ENCODE results near the gene PPP2R2D.

PPP2R2D gene

DNA sequence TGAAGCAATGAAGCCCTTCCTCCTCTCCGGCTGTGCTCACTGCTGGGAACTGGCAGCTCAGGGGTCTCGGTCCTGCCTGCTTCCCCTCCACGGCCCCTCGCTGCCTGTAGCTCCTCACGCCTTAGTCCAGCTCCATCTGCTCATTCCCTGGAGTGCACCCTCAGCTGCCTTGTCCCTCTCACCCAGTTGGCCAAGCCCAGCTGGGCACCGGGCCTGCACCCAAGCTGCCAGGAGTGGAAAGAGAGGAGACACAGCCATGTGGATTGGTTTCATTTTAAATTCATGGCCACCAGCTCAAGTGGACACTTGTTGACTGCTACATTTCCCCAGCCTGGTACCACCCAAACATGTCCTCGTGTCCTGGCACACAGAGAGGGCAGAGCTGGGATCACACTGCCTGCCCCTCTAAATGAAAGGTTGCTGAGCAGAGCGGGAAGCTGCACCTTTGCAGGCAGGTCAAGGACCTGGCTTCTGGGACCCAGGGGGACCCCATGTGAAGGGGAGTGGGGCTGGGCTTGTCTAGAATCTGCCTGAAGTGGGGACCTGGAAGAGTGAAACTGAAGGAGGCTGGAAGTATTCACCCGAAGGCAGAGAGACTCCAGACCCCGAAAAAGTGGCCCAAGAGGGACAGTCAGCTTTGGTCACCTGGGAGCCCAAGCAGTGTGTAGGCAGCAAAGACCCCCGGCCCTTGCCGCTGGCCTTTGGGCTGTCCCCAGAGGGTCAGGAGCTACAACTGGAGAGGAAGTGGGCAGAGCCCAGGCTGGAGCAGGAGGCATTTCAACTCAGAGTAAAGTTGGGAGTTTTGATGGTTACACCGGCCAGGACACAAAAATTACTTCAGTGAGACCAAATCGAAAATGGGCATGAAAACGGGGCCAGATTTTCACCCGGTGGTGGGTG is 95.9 kb downstream of the PPP2R2D start:
- FAIRE-seq (no peak), DNase-seq (ENCODE audit: low spot score) (no peak)

DNA sequence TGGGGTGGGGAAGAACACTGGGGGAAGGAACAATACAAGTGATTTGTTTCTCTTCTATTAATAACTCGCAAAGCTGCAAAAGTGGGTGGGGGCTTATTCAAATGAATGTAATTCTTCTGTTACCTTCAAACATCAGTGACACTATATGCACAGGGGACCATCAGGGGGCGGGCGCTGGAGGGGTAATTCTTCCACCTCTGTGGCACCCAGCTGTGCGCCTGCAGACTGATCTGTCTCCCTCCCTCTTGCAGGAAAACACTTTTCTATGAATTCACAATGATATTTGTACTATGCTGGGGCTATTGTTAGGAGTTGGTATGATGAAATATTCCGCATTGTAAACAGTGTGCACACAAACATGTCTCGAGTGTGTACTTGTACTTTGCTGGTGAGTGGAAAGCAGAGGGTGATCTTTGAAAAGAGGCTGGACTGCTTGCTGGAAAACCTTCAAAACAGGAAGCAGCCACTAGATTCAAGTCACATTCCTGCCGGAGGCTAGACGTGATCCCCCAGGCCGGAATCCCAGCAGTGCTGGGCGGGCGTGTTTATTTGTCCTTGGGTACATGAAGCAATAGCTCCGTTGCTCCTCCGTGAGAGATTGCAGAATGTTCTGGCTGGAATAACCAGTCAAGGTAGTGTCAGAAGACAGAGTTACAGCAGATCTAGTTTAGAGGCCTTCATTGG is 96.7 kb downstream of the PPP2R2D start:
- FAIRE-seq (no peak), DNase-seq (ENCODE audit: low spot score) (no peak)

DNA sequence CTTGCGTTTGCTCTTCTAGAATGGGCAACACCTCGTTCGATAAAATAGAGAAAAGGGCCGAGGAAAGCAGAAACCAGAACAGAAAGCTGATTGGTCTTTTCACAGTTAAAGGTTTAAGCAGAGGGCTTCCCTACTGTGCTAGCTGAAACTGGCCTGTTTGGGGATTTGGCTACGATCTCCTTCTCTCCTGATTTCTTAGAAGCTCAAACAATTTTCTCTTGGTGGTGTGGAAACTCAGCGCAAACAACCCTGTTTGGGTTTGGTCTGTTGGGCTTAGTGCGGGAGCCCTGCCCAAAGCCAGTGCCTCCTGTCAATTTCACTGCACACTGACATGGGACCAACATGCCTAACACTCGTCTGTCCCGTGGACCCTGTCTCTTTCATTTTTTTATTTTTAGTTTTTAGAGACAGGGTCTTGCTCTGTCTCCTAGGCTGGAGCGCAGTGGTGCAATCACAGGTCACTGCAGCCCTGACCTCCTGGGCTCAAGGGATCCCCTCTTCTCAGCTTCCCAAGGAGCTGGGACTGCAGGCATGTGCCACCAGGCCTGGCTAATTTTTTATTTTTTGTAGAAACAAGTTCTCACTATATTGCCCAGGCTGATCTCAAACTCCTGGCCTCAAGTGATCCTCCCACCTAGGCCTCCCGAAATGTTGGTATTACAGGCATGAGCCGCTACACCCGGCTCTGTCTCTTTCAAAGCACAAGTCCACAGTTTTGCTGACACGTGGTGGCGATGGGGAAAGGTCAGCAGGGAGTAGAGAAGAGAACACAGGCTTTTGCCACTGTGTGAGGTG is 97.4 kb downstream of the PPP2R2D start:
- no peak for DNase-seq (ENCODE audit: low spot score)
- no peak for FAIRE-seq

DNA sequence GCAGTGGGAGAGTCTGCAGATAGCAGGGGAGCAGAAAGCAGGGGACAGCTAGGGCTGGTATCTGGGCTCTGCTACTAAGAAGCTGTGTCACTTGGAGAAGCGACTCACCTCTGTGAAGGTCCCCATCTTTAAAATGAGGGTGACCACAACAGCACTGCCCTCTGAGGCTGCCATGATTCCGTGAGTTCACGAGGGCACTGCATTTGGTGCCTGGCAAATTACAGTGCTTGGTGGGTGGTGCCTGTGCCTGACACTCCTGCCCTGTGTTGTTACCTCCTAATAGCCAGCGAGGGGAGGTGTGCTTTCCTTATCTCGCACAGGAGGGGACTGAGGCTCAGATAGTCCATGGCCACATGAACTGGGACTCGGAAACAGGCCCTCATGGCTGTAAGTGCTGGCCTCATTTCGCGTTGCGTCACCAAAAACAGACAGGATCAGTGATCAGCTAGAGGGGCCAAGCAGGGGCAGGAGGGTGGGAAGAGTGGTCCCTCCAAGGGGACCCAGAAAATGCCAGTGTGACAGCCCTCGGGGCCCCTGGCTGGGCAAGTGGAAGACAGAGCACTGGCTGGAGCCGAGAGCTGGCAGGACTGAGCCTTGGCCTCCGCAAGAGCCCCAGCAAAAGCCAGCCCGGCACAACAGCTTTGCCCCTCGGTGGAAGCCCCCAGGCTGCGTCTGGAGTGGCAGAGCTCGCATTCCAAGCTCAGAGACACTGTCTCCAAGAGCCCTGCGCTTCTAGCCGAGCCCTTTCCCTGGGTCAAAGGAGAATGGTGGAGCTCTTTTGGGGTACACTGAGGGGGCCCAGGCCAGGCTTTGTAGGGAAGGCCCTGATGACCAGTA is 98.3 kb downstream of the PPP2R2D start:
- FAIRE-seq, result no peak
- no peak for DNase-seq (ENCODE audit: low spot score)

DNA sequence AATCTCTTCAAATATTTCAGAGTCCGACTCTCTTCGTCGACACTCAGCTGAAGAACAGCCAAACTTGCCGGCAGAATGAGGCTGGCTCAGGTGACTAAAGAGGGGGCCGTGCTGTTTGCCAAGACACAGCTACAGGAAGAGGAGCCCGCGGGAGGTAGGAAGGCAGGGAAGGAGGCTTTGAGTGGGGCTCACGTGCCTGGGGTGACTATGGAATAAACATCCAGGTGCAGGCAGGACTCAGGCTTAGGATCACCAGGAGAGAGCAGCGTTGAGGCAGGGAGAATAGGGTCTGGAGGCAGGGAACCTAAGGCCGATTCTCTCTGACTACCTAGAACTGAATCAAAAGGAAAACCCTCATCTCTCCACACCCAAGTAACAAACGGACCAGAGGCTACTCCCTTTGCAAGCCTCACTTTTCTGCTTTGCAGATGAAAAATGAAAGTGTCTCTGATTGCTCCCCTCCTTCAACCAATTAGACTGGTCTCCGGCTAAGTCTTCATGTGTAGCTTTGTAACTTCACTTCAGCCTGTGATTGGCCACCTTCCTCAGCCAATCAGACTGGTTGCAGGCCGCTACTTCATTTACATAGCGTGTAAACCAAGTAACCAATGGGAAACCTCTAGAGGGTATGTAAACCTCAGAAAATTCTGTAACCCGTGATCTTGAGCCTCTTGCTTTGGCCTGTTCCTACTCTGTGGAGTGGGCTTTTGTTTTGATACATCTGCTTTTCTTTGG is 100.6 kb downstream of the PPP2R2D start:
- no peak for DNase-seq (ENCODE audit: low spot score)
- no peak for FAIRE-seq

DNA sequence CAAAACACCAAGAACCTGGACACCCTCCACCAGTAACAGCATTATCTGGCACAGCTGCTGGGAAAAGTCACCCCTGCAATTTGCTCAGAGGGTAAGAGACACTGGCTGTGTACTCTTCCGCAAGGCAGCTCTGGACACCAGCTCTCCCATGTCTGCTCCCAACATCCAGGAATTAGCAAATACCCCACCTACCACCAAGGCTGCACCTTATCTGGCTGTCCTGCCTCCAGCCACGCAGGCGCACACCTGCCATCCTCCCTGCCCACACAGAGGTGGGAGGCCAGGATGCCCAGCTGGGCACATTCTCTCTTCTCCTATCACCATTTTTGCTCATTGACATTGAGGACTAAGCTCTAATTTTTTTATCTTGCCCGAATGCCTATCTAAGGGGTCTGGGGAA is 101.2 kb downstream of the PPP2R2D start:
- FAIRE-seq (no peak), DNase-seq (ENCODE audit: low spot score) (no peak)

DNA sequence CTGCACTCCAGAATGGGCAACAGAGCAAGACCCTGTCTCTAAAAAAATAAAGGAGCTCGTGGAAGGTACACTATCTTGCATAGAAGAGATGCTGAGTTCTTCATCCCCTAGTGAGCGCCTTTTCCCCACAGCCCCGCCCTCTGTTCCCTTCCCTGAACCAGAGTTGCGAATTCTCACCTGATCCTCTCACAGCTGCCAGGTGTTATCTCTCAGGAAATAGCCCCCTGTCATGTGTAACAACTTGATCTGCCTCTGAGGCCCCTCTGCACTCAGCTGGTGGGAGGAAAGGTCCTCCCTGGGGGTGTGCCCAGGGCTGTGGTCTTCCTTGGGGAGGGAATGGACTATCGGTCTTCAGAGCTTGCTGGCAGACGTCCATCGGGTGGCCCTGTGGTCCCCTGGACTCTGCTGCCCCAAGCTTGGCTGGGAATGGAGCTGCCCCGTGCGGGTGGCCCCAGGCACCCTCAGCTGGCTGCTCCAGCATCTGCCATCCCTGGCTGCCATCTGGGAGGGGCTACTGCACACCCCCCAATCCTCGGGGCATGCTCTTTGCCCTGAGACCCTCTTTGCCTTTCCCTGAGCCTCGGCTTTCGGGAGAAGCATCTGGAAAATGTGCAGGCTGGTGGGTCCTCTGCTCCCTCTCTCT is 102.6 kb downstream of the PPP2R2D start:
- FAIRE-seq, result no peak
- DNase-seq (ENCODE audit: low spot score), result no peak

DNA sequence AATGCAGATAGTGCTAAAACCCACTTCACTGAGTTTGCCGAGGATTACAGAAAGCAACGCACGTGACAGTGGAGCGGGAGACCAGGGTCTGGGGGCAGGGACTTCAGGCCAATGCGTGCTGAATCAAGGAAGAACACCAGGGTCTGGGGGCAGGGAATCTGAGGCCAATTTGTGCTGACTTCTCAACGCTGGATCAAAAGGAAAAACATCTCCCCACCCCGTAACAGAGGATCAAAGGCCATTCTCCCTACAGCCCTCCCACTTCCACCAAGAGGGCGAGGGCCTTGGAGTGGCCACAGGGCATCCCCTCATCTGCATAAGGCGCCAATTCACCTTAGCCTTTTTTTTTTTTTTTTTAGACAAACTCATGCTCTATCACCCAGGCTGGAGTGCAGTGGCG is 103.2 kb downstream of the PPP2R2D start:
- DNase-seq (ENCODE audit: low spot score) (no peak), FAIRE-seq (no peak)

DNA sequence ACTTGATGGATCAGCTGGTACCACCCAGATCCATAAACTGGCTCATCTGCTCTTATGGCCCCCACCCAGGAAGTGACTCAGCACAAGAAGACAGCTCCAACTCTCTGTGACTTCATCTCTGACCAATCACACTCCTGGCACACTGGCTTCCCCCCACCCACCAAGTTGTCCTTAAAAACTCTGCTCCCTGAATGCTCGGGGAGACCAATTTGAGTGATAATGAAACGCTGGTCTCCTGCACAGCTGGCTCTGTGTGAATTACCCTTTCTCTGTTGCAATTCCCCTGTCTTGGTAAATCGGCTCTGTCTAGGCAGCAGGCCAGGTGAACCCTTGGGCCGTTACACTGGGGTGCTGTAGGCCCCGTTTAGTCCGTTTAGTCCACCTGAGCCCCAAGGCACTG is 104.3 kb downstream of the PPP2R2D start:
- no peak for FAIRE-seq
- no peak for DNase-seq (ENCODE audit: low spot score)

DNA sequence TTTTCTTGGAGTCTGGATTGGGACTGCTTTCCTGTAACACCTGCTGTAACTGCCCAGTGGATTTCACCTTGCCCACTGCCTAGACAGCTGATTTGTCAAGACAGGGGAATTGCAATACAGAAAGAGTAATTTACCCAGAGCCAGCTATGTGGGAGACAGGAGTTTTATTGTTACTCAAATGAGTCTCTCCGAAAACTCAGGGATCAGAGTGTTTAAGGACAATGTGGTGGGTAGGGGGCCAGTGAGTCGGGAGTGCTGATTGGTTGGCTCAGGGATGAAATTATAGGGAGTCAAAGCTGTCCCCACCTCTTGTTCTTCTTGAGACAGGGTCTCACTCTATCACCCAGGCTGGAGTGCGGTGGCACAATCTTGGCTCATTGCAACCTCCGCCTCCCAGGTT is 106.2 kb downstream of the PPP2R2D start:
- DNase-seq (ENCODE audit: low spot score) (no peak), FAIRE-seq (no peak)

DNA sequence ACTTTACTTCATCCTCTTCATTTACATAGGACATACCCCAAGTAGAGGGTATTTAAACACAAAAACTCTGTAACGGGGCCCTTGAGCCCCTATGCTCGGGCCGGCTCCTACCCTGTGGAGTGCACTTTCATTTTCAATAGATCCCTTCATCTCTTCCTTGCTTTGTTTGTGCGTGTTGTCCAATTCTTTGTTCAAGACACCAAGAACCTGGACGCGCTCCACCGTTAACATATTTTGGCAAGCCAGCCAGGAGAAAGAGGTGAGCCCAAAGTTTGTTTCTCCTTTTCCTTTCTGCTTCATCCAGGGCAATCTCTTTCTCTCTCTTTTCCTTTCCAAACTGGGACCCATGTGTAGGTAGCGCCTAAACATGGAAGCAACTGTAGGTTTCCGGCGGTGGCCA is 106.9 kb downstream of the PPP2R2D start:
- no peak for FAIRE-seq
- DNase-seq (ENCODE audit: low spot score), result no peak
